Dermis blood vessel endothelial cell (primary cell): ENCODE results near the gene GLCCI1. TPM values are rescaled to one million over a fixed set of nuclear protein-coding genes. Genes with fewer than 3 reads are reported as not detected.
A peak's percentile ranks its signal among the peaks of the same experiment; 100 is the strongest.

ENCODE experiments used
- DNase-seq: peaks from one replicate; pipeline ENCODE4 v3.0.0; 2010
- total RNA-seq: library from RNA; depleted of rRNA; stranded (reverse); fragments of >200 nt; gene quantifications from 2 replicates; pipeline ENCODE4 v1.2.3, GENCODE V29; 2014

The GLCCI1 gene
- total RNA-seq, result 0.85 and 2.1 TPM in 2 replicates

DNA sequence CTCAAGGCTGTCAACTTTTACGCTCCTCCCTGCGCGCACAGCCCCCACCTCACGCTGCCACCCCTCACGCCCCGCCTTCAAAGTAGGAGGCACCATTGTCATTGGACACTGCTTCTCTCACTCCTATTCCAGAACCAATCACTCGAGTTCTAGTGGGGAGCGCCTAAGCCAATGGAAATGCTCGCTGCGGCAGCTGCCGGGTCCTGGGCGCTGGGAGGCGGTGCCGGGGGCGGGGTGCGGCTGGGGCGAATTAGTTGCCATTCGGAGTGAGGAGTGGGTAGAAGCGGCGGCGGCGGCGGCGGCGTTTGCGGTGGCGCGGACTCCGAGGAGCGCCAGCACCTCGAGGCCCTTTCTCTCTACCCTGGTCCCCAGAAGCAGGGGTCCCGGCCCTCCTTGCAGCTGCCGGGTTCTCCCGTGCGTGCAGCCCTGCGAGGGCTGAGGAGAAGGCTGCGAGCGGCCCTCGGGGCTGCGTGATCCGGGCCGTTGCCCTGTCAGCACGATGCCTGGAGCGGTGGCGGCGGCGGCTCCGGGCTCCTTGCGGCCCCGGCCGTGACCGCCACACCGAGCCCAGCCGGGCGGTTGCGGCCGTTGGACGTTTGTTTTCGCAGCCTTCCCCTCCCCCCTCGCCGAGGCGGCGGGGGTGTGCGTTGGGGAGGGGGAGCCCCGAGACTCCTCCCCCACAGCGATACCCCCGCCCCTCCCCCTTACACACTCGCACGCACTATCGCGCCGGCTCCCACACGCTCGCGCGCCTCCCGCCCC, at the start of gene GLCCI1:
TSS of gene GLCCI1 (plus strand) at position 253 of the 762 bp plus-strand sequence. CDS start 555 bp downstream, outside the sequence.
- peak; percentile 98 for DNase-seq

DNA sequence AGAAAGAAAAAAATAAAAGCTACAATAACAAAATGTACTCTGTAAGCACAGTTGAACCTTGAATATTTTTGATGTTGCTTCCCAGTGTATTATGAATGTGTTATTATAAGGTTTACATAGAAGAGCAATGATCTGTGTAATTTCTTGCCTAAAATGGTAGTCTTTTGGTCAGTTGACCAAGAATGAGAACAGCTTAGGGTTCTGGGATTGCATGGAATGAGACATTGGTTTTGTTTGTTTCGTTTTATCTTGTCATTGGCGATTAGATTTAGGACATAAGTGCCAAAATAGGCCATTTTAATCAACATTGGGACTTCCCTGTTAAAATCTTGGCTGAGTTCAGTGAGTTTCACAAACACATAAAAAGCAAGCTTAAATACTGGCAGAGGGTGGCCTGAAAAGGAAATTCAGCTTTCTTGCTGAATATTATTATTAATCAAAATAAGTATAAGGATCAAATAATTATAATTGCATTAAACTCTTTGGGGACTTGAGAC, 49.1 kb upstream of the GLCCI1 start:
- no peak for DNase-seq

DNA sequence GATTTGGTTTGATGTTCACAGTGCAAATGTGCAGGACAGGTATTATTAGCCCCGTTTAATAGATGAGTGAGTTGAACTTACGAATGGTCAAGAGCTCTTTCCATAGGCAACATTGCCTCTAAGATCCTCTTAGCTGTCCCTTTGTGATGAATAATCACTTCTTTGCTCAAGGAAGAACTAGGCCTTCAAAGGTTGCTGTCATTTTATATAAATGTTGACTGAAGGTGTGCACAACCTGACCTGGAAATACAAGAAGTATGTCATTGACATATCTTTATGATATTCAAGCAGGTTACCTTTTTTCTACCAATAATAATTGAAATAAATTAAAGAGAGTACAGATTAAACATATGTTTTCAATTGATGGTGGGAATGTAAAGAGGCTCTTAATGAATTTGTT, 48.5 kb upstream of the GLCCI1 start:
- no peak for DNase-seq

DNA sequence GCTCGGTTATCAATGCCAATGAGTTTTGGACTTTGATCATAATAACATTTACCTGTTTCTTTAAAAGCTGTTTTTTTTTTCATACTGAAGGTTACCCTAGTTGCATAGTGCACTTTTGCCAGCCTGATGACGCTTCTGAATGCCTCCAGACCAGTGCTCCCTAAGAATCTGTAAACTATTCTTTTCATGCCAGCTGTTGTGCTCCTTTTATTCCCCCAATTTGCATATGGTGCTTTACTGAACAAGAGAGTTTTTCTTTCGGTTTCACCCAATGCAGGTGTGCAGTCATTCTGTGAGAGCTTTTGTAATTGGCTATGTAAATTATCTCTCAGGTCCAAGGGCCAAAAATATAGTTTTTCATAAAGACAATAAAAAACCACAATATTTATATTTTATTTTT, 48.1 kb upstream of the GLCCI1 start:
- DNase-seq, result no peak

DNA sequence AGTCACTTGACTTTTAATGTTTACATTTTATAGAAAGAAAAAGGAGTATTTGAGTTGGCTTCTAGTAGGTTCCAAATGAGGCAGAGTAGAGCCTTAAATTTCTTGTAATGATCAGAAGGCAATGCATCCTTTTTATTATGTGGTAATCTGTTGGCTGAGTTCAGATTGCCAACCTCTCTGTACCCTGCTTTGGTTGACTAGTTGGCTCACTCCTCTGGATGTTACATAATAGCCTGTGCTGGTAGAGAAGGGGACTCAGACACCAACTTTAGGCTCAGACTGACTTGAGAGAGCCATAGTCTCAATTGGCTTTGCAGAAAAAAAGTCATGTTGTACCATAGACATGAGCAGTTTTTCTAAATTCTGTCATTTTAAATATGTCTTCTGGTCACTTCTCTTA, 46.8 kb upstream of the GLCCI1 start:
- DNase-seq, result no peak

DNA sequence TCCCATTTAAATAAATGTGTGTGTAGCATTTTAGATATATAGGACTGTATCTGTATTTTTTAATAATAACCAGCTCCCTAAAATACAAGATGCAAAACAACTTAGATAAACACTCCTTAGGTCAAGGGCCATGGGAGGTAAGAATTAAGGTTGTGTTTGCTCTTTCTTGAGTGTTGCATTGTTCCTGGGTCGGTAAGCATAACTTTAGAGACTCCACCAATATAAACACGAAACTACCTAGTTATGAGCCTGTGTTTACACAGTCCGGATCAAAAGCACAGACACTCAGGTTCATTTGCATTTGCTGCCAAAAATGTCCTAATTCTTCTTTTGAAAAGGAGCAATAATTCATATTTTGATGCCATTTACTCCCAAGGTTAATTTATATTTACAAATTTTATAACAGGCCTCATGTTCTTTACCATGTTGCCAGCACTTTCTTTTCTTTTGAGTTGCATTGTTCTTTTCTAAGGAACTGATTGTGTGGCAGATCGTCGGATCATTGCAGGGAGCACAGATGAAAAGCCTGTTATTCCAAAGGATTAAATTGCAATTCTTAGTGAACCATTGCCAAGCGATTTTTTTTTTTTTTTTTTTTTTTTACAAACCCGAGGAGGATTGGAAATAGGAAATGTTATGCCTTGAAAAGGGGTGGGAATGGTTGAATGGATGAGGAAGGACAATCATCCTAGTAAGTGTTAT, 45.8 kb upstream of the GLCCI1 start:
- no peak for DNase-seq

DNA sequence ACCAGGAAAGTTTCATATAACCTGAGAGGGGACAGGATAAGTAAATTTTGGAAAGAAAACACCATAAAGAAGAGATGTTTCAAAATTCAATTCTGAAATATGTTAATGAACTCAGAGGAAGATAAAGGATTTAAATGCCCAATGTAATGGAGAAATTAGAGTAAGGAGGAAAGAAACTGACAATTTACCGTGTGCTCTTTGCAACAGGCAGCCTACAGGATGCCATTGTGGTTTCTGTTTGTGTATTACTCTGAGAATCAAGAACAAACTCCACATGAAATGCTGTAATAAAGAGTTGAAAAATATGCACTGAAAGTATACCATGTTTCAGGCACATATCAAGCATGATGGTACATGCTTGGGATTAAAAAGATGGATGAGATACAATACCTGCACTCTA, 44.8 kb upstream of the GLCCI1 start:
- DNase-seq, result no peak

DNA sequence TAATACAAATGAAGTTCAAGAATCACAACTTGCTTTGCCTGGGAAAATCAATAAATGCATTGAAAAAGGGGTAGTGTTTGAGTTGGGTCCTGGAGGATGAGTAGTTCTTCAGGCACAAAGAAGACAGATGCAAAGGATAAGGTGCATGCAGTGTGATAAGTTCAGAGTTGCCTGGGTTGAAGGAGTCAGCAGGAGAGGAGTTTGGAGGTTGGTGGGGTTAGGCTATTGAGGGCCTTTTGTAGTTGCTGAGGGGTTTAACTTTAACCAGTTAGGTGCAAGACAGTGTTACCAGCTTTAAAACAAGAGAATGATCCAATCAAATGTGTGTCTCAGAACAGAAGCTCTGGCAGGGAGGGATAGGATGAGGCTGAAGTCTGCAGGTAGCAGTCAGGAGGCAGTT, 44.3 kb upstream of the GLCCI1 start:
- DNase-seq, result no peak

DNA sequence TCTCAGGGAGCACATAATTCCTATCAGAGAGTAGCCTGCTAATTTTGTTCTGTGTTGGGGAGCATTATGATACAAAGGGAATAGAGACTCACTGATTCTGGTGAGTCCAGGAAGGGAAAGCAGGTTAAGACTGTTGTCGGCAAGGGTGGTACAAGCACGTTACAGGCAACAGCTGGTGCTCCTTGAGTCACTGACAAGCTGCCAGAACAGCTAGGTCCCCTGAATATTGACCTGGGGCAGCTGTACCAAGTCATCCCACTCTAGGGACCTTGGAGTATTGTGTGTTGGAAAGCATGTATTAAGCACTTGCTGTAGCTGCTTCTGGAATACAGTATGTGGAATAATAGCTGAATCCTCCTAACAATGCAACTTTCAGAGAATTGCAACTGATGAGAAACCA, 37.0 kb upstream of the GLCCI1 start:
- no peak for DNase-seq

DNA sequence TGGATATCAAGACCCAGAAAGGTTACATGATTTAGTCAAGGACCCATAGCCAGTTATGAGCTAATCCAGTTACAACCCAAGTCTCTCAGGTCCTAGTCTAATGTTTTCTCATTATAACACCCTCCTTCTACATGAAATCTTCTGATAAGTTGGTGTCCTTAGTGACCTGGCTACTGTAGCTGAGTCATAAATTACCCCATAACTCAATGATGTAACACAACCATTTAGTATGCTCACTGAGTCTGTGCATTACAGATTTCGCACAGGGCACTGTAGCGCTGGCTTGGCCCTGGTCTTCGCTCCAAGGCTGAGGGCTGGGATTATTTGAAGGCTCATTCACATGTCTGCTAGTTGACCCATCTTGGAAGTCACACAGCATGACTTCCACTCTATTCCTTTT, 36.0 kb upstream of the GLCCI1 start:
- DNase-seq, result no peak

DNA sequence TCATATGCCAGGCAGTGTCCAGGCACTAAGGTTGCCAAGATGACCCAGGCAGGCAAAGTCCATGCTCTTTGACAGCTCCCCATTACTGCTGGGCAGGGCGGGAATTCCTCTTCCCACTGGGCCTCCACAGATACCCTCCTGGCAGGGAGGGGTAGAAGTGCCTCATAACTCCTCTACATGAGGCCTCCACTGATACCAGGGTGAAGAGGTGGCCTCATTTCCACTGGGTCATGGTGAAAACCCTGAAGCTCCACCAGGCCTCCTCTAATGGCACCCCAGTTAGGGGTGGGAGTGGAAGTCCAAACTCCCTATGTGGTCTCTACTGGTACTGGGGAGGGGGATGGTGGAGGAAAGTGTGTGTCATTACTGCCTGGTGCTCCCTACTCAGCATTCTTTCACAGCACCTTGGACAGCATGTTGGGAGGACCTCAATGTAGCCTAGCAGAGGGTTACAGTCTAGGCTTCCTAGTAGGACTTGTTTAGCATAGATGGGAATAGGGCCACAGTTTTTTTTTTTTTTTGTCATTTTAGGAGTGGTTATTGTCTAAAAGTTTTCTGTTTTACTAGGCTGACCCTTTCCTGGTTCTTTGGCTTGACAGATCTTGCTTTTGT, 34.6 kb upstream of the GLCCI1 start:
- DNase-seq, result no peak

DNA sequence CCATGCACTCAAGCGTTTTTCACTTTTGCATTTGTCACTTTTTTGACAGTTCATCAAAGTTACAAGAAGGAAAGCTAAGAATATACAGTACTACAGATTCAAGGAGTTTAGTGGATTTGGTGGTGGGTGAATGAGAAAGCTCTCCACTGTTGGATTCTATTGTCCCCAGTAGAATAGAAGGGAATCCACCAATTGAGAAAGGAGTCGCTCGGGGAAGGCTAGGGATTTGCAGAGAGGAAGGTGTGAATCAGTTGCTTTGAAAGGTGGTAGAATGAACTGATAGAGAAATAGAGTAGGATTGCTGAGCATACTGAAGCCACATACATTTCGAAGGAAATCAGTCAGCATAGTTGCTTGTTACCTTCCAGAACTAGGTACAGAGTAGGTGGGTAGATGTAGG, 33.7 kb upstream of the GLCCI1 start:
- DNase-seq, result no peak

DNA sequence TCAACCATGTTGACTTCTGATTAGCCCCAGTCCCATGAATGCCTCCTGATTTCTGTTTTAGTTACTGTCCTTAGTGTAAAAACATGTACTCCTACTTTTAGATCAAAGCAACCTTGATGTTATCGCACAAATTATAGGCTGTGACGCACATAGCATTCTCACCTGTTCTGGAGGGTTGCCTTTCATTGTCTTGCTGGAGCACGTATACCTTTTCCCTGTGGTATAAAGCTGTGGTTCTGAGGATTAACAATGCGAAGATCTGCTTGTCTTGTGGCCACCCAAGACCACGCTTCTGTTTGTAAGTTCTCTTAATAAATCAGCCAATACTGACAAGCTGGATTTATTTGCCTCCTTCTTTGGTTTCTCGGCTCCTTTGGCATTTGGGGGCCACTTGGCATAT, 30.1 kb upstream of the GLCCI1 start:
- DNase-seq, result no peak

DNA sequence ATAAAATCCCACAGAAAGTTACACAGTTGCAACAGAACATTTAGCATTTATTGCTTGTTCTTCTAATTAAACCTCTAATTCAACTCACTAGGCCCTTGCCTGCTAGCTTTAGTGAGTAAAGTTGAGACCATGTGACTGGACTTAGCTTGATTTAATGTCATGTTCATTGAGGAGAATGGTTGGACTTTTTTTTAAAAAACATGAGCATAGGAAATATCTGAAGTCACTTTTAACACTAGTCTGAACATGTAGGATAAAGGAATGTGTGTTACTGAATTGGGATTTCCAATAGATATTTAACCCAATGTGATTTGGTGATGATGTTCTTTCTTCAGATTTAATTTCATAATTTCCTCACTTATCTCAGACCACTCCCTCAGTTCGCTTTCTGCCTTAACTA, 24.6 kb upstream of the GLCCI1 start:
- no peak for DNase-seq

DNA sequence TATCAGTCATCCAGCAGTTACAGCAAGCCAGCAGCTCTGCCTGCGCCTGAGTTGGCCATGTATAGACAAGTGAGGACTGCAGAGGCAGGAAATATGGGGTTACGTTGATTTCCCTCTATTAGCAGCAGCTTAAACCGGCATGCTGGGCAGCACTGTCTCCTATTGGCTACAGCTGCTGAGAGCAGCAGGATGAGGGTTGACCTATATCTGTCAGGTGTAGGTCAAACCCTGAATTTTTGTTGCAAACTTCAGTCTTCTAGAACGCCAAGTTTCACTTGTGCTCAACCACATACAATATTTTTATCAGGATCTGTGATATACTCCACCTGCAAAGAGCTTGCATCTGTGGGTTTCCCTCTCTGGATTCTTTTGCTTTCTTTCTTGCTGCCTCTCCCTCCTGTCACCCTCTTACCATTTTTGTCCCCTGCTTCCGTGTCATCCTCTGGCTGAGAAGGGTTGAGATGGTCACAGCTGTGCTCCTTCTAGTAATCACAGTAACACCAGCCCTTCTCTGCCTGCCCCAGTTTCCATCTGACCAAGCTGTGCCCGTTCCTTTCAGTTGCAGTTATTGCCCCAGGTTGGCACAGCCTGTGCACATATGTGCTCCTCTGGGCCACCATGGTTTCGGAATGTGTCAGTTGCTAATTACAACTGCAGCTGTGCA, 23.8 kb upstream of the GLCCI1 start:
- peak; percentile 50 for DNase-seq

DNA sequence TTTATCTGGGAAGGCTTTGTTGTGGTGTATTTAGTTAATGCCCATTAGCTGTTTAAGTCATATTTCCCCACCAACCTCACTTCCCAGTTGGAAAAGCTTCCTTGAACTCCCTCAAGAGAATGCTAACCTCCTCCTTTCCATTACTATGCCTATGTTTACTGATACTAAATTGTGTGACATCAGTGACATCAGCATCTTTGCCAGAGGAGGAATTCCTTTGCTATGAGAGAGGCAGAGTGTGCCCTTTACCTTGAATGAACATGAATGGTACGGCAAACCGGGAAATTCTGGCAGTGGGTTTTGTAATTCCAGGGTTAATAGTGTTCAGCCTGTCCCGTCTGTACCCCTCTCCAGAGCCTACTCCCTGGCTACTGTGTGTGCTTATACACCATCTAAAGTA, 22.1 kb upstream of the GLCCI1 start:
- DNase-seq, result no peak

DNA sequence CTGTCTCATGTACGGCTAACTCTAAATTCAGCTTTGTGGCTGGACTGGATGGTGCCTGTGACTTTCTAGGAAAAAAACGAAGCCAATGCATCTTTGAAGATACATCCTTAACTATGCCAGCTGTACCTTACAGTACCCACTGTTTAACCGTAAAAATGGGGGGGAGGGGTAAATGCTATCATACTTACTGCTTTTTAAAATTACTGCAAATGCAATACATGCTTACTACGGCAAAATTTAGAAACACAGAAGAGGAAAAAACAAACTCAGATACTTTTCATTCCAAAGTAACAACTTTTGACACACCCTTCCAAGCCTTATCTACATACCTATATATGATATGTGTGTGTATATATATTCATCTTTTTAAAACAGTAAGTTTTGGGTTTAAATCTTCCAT, 20.4 kb upstream of the GLCCI1 start:
- no peak for DNase-seq

DNA sequence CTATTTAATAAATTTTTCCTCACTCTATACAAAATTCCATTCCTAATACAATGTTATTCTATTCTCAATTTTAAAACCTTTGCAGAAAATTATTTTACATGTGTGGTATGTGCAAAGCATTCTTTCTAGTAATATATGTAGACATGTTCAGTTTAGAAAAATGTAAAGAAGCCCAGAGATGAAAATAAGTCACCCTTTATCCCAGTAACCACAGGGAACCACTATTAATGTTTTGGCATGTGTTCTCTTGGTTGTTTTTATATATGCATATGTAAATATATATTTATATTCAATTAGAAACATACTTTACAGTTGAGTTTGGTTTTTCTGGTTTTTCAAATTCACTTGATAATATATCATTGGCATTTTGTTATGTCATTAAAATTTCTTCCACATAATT, 14.8 kb upstream of the GLCCI1 start:
- no peak for DNase-seq

DNA sequence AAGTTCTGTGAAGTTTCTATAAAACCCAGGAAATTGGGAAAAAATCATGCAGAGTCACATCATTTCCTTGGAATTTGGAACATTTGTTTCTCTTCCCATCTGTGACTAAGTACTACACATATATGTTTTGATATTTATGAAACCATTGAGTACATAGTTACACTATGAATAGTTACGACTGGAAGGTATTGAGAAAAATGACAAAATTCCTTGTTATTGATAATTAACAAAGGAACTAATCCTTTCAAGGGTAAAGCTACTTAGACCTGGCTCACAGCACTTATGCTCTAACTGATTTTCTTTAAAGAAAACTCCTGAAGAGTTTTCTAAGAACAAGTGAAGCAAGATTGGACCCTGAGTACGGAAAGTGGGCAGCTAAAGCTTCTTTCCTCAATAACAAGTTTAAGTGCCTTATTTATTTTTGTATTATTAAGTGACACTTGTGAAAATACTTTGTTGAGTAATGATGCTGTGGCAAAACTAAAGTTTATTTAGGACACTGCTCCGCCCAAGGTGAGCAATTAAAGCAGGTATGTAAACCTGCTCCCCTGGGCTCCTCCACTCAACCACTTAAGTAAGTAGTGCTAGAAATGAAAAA, 12.0 kb upstream of the GLCCI1 start:
- DNase-seq, result peak; percentile 42

DNA sequence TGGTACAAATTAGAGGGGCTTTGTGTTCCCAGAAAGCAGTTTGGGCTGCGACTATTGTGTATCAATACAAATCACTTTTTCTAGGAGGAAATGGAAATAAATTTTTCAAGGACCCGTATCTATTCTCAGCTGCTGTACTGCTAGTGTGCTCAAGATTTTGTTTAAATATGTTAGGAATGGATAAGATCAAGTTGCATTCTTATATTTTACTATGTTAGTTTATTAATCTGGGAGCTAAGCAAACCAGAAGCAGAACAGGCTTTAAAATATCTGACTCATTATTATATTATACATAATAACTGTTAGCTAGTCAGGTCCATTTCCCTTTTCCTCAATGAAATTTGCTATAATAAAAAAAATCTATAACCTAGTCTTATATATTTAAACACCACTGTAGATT, 11.1 kb upstream of the GLCCI1 start:
- no peak for DNase-seq

DNA sequence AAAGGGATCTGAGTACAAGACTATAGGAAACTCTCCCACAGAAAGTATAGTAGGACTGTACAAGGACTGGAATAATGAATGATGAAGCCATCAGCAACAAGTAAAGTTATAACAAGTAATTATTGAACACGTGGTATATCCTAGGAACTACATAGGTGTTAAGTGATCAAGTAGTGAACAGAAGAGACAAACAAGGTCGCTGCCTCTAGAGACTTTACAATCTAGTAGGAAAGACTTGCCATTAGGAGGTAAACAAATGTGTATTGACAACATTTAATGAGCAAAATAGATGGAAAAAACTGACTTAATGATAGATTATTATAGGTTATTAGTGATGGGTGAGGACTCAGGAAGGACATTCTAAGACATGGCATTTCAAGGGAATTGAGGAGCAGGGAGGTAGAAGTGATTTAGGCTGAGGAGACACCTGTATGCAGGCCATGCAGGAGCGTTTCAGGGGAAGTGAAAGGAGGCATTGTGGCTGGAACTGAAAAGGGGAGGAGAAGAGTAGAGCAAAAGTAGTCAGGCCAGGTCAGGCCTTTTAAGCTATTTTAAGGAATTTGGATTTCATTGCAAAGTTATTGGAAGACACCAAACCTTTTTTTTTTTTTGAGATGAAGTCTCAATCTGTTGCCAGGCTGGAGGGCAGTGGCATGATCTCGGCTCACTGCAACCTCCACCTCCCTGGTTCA, 8.5 kb upstream of the GLCCI1 start:
- DNase-seq, result no peak

DNA sequence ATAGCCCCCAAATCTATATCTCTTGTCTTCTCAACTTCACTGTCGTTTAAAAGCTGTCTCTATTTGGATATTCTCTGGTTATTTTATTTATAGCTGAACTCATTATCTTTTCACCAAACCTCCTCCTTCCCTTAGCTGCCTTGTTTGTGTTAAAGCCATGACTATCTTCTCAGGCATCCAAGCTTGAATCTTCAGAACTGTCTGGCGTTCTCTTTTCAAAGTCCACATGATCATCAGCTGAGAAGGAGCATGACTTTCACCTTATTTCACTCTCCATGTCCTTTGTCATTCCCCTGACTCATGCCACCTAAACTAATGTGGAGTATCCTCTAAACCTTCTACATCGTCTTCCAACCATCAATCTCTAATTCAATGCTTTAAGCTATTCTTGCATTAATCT, 5.7 kb upstream of the GLCCI1 start:
- DNase-seq, result no peak
